ENCODE results near the gene TMEM208.
A peak's percentile ranks its signal among the peaks of the same experiment; 100 is the strongest.

The TMEM208 gene

DNA sequence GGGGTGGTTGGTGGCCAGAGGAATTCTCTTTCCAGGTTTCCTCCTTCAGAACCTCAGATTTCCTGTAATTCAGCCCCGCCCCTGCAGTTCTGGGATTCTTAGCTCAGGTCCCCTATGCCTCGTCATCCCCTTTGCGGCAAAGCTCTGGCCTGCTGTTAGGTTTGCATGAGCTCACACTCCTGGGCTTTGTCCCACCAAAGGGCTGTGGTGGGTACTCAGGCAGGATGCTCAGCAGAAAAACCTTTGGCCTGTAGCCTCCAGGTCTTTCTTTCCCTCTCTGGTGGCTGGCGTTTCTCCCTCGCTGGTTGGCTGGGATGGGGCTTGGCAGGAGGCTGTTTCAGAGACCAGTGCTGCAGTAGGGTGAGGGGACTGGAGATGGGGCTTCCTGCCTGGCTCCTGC lies 42.8 kb downstream of the TMEM208 start:
- H3K4me3 ChIP-seq (ENCODE audit: low read length) = no peak overlapping the region
- peak; percentile 32 for DNase-seq (ENCODE audit: low read depth)
- no peak for TF ChIP-seq CTCF (IDR thresholded peaks at IDR 0.05; ENCODE audit: insufficient read depth, low read depth, low read length, missing control alignments)

- no peak for TF ChIP-seq CTCF (IDR thresholded peaks at IDR 0.05; ENCODE audit: insufficient read depth, low read depth, low read length, missing control alignments)
- no peak for DNase-seq (ENCODE audit: low read depth)
- no peak overlapping the region for H3K4me3 ChIP-seq (ENCODE audit: low read length)
Measured at GRCh38 chr16:67270931-67271338, 44.0 kb downstream of the TMEM208 start.

- no peak for TF ChIP-seq CTCF (IDR thresholded peaks at IDR 0.05; ENCODE audit: insufficient read depth, low read depth, low read length, missing control alignments)
- no peak for DNase-seq (ENCODE audit: low read depth)
- no peak overlapping the region for H3K4me3 ChIP-seq (ENCODE audit: low read length)
Measured at GRCh38 chr16:67271446-67271845, 44.5 kb downstream of the TMEM208 start.

DNA sequence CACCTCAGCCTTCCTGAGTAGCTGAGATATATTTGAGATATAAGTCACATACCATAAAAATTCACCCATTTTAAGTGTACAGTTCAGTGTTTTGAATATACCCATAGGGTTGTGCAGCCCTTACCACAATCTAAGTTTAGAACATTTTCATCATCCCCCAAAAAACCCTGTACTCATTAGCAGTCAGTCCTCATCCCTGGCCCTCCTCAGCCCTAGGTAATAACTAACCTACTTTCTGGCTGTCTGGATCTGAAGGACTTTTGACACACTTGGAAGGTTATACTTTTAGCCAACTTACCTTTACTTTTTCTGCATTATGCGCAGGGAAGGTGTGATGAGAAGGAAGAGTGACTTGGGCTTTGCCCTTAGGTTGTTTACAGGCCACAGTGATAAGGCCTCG lies 48.4 kb downstream of the TMEM208 start:
- DNase-seq (ENCODE audit: low read depth) = no peak
- no peak for TF ChIP-seq CTCF (IDR thresholded peaks at IDR 0.05; ENCODE audit: insufficient read depth, low read depth, low read length, missing control alignments)
- H3K4me3 ChIP-seq (ENCODE audit: low read length) = no peak overlapping the region

- TF ChIP-seq CTCF (IDR thresholded peaks at IDR 0.05; ENCODE audit: insufficient read depth, low read depth, low read length, missing control alignments) = no peak
- DNase-seq (ENCODE audit: low read depth) = peak; percentile 96
- H3K4me3 ChIP-seq (ENCODE audit: low read length) = peak overlapping the region; percentile 78
Measured at GRCh38 chr16:67277294-67277998, 50.5 kb downstream of the TMEM208 start.

- DNase-seq (ENCODE audit: low read depth) = peak; percentile 67
- TF ChIP-seq CTCF (IDR thresholded peaks at IDR 0.05; ENCODE audit: insufficient read depth, low read depth, low read length, missing control alignments) = no peak
- H3K4me3 ChIP-seq (ENCODE audit: low read length) = peak overlapping the region; percentile 78
Measured at GRCh38 chr16:67277999-67278772, 51.3 kb downstream of the TMEM208 start.

All from epithelial cell of esophagus (primary cell).